ENCODE measurements around the gene NDUFS3. TPM values are rescaled to one million over a fixed set of nuclear protein-coding genes. Genes with fewer than 3 reads are reported as not detected.

The NDUFS3 gene
- total RNA-seq (2022; extraction: Qiagen RNA extraction), result 98.9 to 137 TPM (median 133 TPM) in 5 replicates

DNA sequence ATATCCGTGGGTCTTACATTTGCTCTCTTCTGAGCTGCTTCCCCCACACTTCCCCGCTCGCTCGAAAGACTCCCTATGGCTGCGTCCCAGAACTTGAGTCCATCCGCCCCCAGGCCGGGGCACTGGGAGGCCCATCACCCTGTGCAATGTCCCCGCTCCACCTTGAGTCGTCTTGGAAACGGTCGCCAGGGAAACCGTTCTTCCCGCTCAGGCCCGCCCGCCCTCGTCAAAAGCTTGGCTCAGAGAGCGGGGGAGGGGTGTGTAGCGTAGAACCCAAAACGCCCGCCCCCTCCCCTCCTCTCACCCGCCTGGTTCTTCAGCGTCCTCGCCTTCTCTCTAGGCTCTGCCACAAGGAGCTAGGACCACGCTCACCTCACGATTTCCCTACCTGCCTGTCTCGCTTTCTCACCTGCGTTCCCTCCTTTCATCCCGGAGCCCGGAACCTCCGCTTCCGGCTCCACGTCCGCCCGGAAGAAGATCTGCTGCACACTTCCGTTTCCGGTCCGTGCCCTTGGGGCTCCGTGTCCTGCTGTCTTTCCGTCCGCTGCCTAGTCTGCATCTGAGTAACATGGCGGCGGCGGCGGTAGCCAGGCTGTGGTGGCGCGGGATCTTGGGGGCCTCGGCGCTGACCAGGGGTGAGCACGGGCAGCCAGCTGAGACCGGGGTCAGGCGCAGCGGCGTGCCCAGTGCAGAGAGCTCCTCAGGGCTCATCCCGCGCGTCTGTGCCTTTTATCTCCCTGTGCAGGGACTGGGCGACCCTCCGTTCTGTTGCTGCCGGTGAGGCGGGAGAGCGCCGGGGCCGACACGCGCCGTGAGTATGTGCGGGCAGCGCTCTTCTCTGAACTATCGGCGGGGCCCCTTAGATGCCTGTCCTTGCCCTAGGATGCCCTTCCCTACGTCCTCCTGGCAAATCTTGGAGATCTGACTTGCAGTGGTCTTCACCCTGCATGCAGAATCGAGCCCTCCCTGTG, at the start of gene NDUFS3, which contains the start of gene KBTBD4:
TSS of gene NDUFS3 (plus strand) at position 551 of the 971 bp plus-strand sequence. CDS start at position 569, 18 bp downstream.
TSS of gene KBTBD4 (minus strand) at position 447 of the 971 bp plus-strand sequence. CDS start at position 428, 19 bp downstream.

GRCh38 chr11:47552566-47553405, 26.1 kb upstream of the NDUFS3 start, which contains the start of gene CELF1:
Gene CELF1 (minus strand): TSS chr11:47553132. CDS start chr11:47499523, 53,609 bp downstream.

DNA sequence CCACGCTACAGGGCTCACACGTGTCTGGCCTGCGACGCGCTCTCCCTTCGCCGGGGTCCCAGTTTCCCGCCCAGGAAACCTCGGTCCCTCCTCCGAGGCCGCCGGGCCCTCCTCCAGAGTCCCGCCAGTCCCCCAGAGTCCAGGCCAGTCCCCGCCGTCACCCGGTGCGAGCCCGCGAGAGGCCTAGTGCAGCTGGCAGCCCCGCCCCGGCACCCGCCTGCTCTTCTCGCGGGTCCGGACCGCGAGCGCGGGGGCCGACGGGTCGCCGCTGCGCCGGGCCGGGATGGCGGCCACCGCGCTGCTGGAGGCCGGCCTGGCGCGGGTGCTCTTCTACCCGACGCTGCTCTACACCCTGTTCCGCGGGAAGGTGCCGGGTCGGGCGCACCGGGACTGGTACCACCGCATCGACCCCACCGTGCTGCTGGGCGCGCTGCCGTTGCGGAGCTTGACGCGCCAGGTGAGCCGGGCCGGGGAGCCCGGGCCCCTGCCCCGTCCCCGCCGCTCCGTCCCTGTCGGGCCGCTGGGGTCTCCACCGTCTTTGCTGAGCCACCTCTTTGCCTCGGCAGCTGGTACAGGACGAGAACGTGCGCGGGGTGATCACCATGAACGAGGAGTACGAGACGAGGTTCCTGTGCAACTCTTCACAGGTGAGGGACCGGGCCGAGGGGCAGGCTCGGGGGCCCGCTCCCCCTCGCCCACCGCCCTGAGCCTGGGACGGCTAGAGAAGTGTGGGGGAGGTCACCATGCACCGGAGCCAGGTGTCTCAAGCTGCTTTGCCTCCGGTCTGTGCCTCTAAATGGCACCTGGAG, 13.3 kb upstream of the NDUFS3 start, which contains the start of gene PTPMT1:
TSS of gene PTPMT1 (plus strand) at position 260 of the 809 bp plus-strand sequence. CDS start at position 284, 24 bp downstream.

DNA sequence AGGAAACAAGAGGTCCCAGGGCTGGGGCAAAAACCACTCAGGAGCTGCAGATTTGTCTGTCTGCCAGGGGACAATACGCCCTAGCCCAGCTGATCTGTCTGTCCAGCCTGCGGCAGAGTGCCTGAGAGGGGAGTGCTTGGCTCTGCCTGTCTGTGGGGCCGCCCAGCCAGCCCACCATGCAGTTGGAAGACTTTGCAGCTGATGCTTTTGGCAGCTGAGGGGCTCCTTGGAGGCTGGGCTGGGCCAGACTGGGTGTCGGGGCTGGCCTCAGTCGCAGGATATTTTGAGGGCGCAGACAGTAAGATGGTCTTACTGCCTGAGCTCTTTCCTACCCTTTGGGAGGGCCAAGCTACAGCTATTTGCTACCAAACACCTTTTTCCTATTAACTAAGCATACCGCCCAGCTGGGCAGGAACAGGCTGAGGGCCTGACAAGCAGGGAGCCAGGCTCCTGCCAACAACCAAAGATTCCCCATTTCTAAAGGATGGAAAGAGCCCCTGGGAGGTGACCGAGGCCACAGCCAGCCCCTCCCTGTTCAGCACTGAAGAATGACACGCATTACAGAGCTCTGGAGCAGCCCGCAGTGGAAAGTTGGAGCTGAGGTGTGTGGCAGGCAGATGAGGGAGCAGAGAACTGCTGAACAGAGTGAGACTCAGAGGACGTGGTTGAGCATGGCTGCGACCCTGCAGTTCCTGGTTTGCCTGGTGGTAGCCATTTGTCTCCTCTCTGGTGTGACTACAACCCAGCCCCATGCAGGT, 7.4 kb downstream of the NDUFS3 start, which contains the start of gene FAM180B:
TSS of gene FAM180B (plus strand) at position 581 of the 758 bp plus-strand sequence. CDS start at position 672, 91 bp downstream.

DNA sequence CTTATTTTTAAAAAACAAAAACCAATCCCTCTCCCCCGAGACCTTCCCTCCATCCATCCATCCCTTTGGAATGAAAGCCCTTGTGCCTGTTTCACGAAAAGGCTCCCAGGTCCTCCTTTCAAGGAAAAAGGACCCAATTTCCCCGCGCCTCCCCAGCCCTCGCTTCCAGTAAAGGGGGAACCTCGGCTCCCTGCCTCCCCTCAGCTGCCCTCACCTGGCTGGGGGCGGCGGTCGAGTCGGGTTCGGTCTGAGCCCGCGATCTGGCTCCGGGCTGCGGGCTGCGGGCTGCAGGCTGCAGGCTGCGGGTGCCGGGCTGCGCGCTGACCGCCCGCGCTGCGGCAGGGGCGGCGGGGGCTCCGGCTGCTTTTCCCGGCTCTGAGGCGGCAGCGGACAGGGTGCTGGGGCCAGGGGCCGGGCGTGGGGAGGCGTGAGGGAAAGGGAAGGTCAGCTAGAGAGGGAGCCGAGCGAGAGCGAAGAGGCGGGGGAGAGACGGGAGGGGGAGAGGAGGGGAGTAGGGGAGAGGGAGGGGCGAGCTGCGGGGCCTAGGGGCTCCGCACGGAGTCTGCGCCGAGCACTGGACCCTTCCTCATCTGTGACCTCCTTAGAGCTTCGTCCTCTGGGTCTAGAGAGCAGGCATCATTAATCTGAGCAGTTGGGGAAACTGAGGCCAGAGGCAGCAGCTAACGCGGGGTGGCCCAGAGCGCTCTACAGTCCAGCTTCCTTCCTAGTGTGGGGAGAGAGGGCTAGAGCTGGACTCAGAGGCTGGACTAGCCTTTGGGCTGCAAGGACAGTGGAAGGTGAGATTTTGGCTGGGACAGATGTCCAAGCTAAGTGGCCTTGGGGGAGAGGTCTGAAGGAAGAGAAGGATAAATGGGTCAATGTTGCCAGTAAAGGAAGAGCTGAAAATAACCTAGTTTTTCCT, 15.3 kb downstream of the NDUFS3 start, which contains the start of gene C1QTNF4:
TSS of gene C1QTNF4 (minus strand) at position 478 of the 922 bp plus-strand sequence. CDS start 3,601 bp downstream, outside the sequence.

Other genes starting within 250 kb of the NDUFS3 start
- 0.05 to 0.10 TPM (median 0.07 TPM) in 5 replicates for gene MYBPC3, start 226.4 kb upstream of the NDUFS3 start, total RNA-seq (2022; extraction: Qiagen RNA extraction)
- gene SPI1, start 200.5 kb upstream of the NDUFS3 start, total RNA-seq (2022; extraction: Qiagen RNA extraction), result 0.10 TPM in 1 of 5 replicates, not detected in the others
- 49.1 to 60.5 TPM (median 54.0 TPM) in 5 replicates for gene SLC39A13, start 170.5 kb upstream of the NDUFS3 start, total RNA-seq (2022; extraction: Qiagen RNA extraction)
- gene PSMC3, start 152.6 kb upstream of the NDUFS3 start, total RNA-seq (2022; extraction: Qiagen RNA extraction), result 184 to 254 TPM (median 192 TPM) in 5 replicates
- gene RAPSN, start 129.9 kb upstream of the NDUFS3 start, total RNA-seq (2022; extraction: Qiagen RNA extraction), result 0.03 to 0.33 TPM (median 0.12 TPM) in 5 replicates
- gene CELF1, start 25.9 kb upstream of the NDUFS3 start, total RNA-seq (2022; extraction: Qiagen RNA extraction), result 41.9 to 48.7 TPM (median 45.3 TPM) in 5 replicates
- 57.7 to 79.7 TPM (median 75.1 TPM) in 5 replicates for gene PTPMT1, start 13.5 kb upstream of the NDUFS3 start, total RNA-seq (2022; extraction: Qiagen RNA extraction)
- gene KBTBD4, start 104 bp upstream of the NDUFS3 start, total RNA-seq (2022; extraction: Qiagen RNA extraction), result 18.0 to 19.8 TPM (median 18.7 TPM) in 5 replicates
- gene FAM180B, start 7.6 kb downstream of the NDUFS3 start, total RNA-seq (2022; extraction: Qiagen RNA extraction), result 0.05 to 0.07 TPM in 2 of 5 replicates, not detected in the others
- gene C1QTNF4, start 15.3 kb downstream of the NDUFS3 start, total RNA-seq (2022; extraction: Qiagen RNA extraction), result 0.06 to 0.16 TPM (median 0.09 TPM) in 3 of 5 replicates, not detected in the others
- 123 to 153 TPM (median 136 TPM) in 5 replicates for gene MTCH2, start 63.5 kb downstream of the NDUFS3 start, total RNA-seq (2022; extraction: Qiagen RNA extraction)
- gene AGBL2, start 136.3 kb downstream of the NDUFS3 start, total RNA-seq (2022; extraction: Qiagen RNA extraction), result 0.80 to 1.4 TPM (median 1.0 TPM) in 5 replicates
- 42.7 to 57.9 TPM (median 46.9 TPM) in 5 replicates for gene FNBP4, start 188.3 kb downstream of the NDUFS3 start, total RNA-seq (2022; extraction: Qiagen RNA extraction)

Measured in A549 treated with AZD2906 at 1 μM for 4 hours (cell line).